Left lung (tissue), 10 donors: Measurements from ENCODE around the gene SPATA1. TPM values are rescaled to one million over a fixed set of nuclear protein-coding genes. Genes with fewer than 3 reads are reported as not detected.

ENCODE experiments used
- ATAC-seq: fragments of 200-7000 bp; cut with Tn5 transposase; one replicate; pipeline ENCODE4 v1.9.1; 2020; ENCODE audit warnings: moderate library complexity
- DNase-seq, 4 donors: peaks; one replicate each; pipeline ENCODE4 v3.0.0-alpha.2; 2013 to 2020
- H3K27ac ChIP-seq, 2 donors: fragments of 200-600 bp; sonication (generic) in 1 of 2; one replicate each; pipeline versions ENCODE4 v1.5.0 to v1.8.0; 2020 to 2021
- H3K27me3 ChIP-seq, 2 donors: fragments of 200-600 bp; sonication (generic) in 1 of 2; one replicate each; pipeline versions ENCODE4 v1.5.0 to v1.8.0; 2020 to 2021
- H3K36me3 ChIP-seq, 2 donors: fragments of 200-600 bp; sonication (generic) in 1 of 2; one replicate each; pipeline versions ENCODE4 v1.5.0 to v1.8.0; 2020 to 2021
- H3K4me1 ChIP-seq, 2 donors: fragments of 200-600 bp; one replicate each; pipeline ENCODE4 v1.8.0; 2021
- H3K4me3 ChIP-seq, 2 donors: fragments of 200-600 bp; sonication (generic) in 1 of 2; one replicate each; pipeline versions ENCODE4 v1.5.0 to v1.8.0; 2020 to 2021; ENCODE audit warnings: mild to moderate bottlenecking in 1 of 2
- H3K9me3 ChIP-seq, 2 donors: fragments of 200-600 bp; sonication (generic) in 1 of 2; one replicate each; pipeline versions ENCODE4 v1.5.0 to v1.8.0; 2020 to 2021
- CTCF ChIP-seq, 2 donors: fragments of 200-600 bp; sonication (generic) in 1 of 2; IDR thresholded peaks; one replicate each; pipeline versions ENCODE4 v1.5.0 to v1.8.0; 2021; ENCODE audit warnings: antibody characterized with exemption in 2 of 2
- intact Hi-C, 2 donors: fragments of 100-400 bp; cut with DNase I; formaldehyde crosslinking; loops; one replicate each; pipeline versions ENCODE4 v1.11.2 to v1.14.2; 2022
- polyA plus RNA-seq, 6 donors: library from polyadenylated mRNA; unstranded; fragments of 120-200 nt; gene quantifications; one replicate each; pipeline ENCODE4 v1.2.1, GENCODE V29; 2013; ENCODE audit not compliant: insufficient read length in 6 of 6
- total RNA-seq, 2 donors: library from RNA; stranded (reverse); fragmentation: NEBNext Ultra II Directional; extraction: Animal tissue kit (Norgen Biotek cat#: 25700); gene quantifications; one replicate each; pipeline ENCODE4 v1.2.1, GENCODE V29; 2021
- donor health status: DM: no; HTN: yes; CAD: no.
- donor health status: DM: no; HTN: no; CAD: no.

SPATA1 gene
- total and polyA plus RNA-seq, 8 donors: 1.3 to 4.0 (median 3.4) TPM

GRCh38 chr1:84508510-84508909, 2.3 kb downstream of the SPATA1 start:
- peaks cover 0 to 12% of the 10 kb centered on the region in 2 donors for H3K9me3 ChIP-seq
- no peak overlapping the region for H3K27ac ChIP-seq
- DNase-seq: no peak
- no peaks in the 10 kb centered on the region for H3K36me3 ChIP-seq
- no peak for TF ChIP-seq CTCF (IDR thresholded peaks at IDR 0.05)
- intact Hi-C loops: no loop called here
- peaks cover 5 to 26% of the 10 kb centered on the region in 2 donors for H3K4me1 ChIP-seq
- no peak overlapping the region for H3K4me3 ChIP-seq
- no peaks in the 10 kb centered on the region for H3K27me3 ChIP-seq
- no peak for ATAC-seq

- intact Hi-C loops: no loop called here
- H3K9me3 ChIP-seq: peaks cover 0 to 12% of the 10 kb centered on the region in 2 donors
- H3K4me3 ChIP-seq: no peak overlapping the region
- no peaks in the 10 kb centered on the region for H3K36me3 ChIP-seq
- peaks cover 0 to 20% of the 10 kb centered on the region in 2 donors for H3K4me1 ChIP-seq
- no peak overlapping the region for H3K27ac ChIP-seq
- ATAC-seq: no peak
- TF ChIP-seq CTCF (IDR thresholded peaks at IDR 0.05): no peak
- no peak for DNase-seq
- no peaks in the 10 kb centered on the region for H3K27me3 ChIP-seq
Observed at GRCh38 chr1:84509029-84509428, 2.8 kb downstream of the SPATA1 start.

- TF ChIP-seq CTCF (IDR thresholded peaks at IDR 0.05): no peak
- intact Hi-C loops: no loop called here
- Histone ChIP-seq H3K4me1 (peaks cover 0 to 10% of the 10 kb centered on the region in 2 donors), H3K36me3 (no peaks in the 10 kb centered on the region), H3K27me3 (no peaks in the 10 kb centered on the region), H3K9me3 (peaks cover 0 to 12% of the 10 kb centered on the region in 2 donors), H3K27ac (no peak overlapping the region), H3K4me3 (no peak overlapping the region)
- ATAC-seq (no peak), DNase-seq (no peak)
Observed at GRCh38 chr1:84510165-84510564, 4.0 kb downstream of the SPATA1 start.

GRCh38 chr1:84510668-84511067, 4.5 kb downstream of the SPATA1 start:
- Histone ChIP-seq H3K4me3 (no peak overlapping the region), H3K4me1 (peaks cover 0 to 10% of the 10 kb centered on the region in 2 donors), H3K27me3 (no peaks in the 10 kb centered on the region), H3K36me3 (no peaks in the 10 kb centered on the region), H3K27ac (no peak overlapping the region), H3K9me3 (peaks cover 0 to 12% of the 10 kb centered on the region in 2 donors)
- intact Hi-C loops: no loop called here
- TF ChIP-seq CTCF (IDR thresholded peaks at IDR 0.05): no peak
- DNase-seq: no peak
- ATAC-seq: no peak

GRCh38 chr1:84524590-84524989, 18.4 kb downstream of the SPATA1 start:
- TF ChIP-seq CTCF (IDR thresholded peaks at IDR 0.05): no peak
- Histone ChIP-seq H3K9me3 (no peaks in the 10 kb centered on the region), H3K36me3 (peaks cover 0 to 3% of the 10 kb centered on the region in 2 donors), H3K4me3 (no peak overlapping the region), H3K4me1 (no peaks in the 10 kb centered on the region), H3K27ac (no peak overlapping the region), H3K27me3 (no peaks in the 10 kb centered on the region)
- DNase-seq (no peak), ATAC-seq (no peak)
- intact Hi-C loops: no loop called here
